Right lung (tissue), 10 donors: ENCODE measurements around the gene SREBF1. TPM values are rescaled to one million over a fixed set of nuclear protein-coding genes. Genes with fewer than 3 reads are reported as not detected.

Experiments
- DNase-seq, 2 donors: peaks; one replicate each; pipeline ENCODE4 v3.0.0-alpha.2; 2013
- long read RNA-seq, 8 donors: transcript quantifications; one replicate each; lab custom pipeline, GENCODE V29; 2026
- polyA plus RNA-seq, 5 donors: library from polyadenylated mRNA; unstranded; fragments of 120-200 nt; gene quantifications; one replicate each; pipeline versions ENCODE4 v1.2.1 to v1.2.3, GENCODE V29; 2013; ENCODE audit warnings: inconsistent platforms in 1 of 5, low replicate concordance in 1 of 5; ENCODE audit not compliant: insufficient read length in 5 of 5, insufficient read depth in 1 of 5

The SREBF1 gene
- 10 to 100 TPM; 26.9 to 59.0 (median 32.6) TPM for polyA plus RNA-seq
- long read RNA-seq, donor 1, full-length matches to known transcripts = 4 of 29 reads
- long read RNA-seq, donor 1, partial matches to known transcripts = 25 of 29 reads
- long read RNA-seq, donor 1, other reads (novel, unspliced or antisense) = 0 of 29 reads
- long read RNA-seq, donor 2, partial matches to known transcripts = 0 of 2 reads
- long read RNA-seq, donor 2, other reads (novel, unspliced or antisense) = 0 of 2 reads
- long read RNA-seq, donor 3 = 0 reads
- long read RNA-seq, donor 4, partial matches to known transcripts = 0 of 1 reads
- long read RNA-seq, donor 4, other reads (novel, unspliced or antisense) = 0 of 1 reads
- long read RNA-seq, donor 5 = 0 reads
- long read RNA-seq, donor 6, full-length matches to known transcripts = 6 of 12 reads
- long read RNA-seq, donor 6, partial matches to known transcripts = 6 of 12 reads
- long read RNA-seq, donor 6, other reads (novel, unspliced or antisense) = 0 of 12 reads
- long read RNA-seq, donor 7, full-length matches to known transcripts = 4 of 9 reads
- long read RNA-seq, donor 7, partial matches to known transcripts = 5 of 9 reads
- long read RNA-seq, donor 7, other reads (novel, unspliced or antisense) = 0 of 9 reads
- long read RNA-seq, donor 8 = 0 reads

DNA sequence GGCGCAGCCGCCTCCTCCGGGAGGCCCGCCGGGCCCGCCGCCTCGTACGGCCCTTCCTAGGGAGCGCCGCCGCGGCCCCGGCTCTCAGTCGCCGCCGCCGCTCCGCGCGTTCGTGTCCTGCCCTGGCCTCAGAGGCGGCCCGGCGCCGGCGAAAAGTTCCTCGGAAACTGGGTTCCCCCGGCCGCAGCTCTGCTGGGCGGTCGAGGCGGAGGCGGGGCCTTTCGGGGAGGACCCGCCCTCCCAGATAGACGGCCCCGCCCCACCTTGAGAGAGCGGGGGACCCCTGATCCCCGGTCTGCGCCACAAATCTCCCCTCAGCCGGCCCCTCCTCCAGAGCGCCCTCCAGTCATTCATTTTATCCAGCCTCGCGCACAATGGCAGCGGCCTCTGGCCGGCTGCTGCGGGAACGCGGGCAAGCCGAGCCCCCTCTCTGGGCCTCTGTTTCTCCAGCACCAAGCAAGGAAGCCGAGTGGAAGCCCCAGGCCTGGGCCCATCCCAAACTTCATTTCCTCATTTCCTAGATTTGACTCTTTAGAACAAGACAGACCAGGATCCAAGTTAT is at the start of gene SREBF1:
Gene SREBF1 (minus strand): TSS at position 169 of the 562 bp plus-strand sequence. CDS start 169 bp downstream, outside the sequence.
- no peak for DNase-seq

DNA sequence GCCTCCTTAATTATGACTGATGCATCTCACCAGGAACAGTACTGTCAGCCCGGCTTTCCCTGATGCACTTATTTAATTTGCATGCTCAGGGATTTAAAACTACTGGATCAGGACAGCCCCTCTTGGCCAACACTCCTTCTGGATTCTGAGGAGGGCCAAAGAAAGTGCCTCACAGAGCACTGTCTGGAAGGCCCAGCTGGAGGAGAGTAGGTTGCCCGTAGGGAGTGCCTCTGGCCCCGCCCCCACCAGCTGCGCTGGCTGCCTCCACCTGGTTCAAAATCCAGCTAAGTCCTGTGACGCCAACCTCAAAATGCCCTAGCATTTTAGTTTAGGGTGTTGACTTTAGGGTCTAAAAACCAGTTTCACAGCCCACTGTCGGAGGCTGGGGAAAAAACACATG is 49.4 kb upstream of the SREBF1 start:
- no peak for DNase-seq

DNA sequence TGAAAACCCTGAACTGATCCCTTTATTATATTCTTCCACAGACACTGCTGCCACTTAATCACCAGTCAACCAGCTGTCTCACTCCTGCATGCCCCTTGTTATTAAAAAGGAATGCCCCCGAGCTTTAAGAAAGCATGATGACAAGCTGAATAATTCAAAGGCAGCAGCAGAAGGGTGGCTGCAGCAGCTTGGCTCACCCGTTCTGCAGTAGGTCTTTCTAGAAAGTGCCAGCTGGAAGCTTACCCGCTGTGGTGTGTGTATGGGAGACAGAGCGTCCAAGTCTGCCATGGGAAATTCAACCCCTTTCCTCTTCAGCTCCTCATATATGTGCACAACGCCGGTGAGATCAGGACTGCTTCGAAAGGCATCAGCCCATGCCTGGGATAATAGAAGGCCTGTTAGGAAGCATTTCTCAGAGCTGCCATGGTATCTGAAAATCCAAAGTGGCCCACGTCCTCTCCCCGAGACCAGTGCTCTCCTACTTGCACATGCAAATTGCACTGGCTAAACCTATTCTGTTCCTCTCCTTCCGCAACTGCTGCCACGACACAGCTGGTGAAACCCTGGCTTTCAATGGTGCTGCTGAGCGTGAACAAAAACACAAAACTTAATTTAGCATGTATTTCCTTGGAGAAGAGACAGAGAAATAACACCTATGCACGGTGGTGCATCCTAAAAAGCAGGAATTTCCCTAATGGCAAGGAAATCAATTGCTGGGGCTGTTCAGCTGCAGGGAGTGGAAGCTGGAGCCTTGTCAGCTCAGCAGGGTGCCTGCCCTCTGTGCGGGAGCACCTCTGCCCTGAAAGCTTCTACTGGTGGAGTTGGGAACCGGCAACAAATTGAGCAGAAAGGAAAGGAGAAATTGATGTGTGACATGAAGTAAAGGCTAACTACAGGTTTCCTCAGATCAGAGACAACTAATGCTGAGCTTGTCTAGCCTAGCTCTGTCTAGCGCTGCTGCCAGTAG is 47.9 kb upstream of the SREBF1 start:
- no peak for DNase-seq

DNA sequence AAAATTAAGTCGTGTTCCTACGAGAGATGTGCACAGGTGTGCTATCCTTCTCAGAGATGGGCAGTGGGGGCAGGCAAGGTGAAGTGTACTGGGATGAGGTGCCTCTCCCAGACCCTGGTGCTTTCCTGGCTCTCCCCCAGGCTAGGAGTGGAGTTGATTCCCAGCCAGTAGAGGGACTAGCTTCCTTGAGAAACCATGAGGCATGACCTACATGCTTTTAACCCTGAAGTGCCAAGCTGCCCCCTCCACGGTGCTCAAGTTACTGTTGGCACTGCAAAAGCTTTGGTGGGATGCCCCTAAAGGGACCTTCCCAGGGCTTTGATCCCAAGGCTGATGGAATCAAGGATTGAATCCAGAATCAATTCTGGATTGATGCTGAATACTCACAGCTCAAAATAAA is 47.0 kb upstream of the SREBF1 start:
- DNase-seq = no peak

DNA sequence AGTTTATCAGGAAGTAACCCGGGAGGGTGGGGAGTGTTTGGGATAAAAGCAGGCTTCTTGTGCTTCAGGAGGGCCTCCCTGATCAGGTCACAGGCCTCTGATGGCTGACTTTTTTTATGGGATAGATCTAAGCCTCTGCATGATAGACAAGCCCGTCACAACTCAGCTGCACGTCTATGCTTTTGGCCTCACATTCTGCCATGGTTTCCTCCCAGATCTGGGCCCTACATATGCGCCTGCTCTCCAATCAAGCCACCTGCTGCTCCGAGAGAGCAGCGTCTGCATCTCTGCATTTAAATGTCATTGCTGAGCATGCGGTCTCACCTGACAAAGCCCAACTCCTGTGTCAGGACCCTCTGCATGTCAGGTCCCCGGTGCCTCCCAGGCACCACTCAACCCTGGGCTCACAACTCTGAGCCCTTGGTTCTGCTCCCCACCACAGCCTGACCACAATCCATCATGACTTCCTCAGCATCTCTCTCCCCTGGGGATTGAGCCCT is 45.3 kb upstream of the SREBF1 start:
- no peak for DNase-seq

DNA sequence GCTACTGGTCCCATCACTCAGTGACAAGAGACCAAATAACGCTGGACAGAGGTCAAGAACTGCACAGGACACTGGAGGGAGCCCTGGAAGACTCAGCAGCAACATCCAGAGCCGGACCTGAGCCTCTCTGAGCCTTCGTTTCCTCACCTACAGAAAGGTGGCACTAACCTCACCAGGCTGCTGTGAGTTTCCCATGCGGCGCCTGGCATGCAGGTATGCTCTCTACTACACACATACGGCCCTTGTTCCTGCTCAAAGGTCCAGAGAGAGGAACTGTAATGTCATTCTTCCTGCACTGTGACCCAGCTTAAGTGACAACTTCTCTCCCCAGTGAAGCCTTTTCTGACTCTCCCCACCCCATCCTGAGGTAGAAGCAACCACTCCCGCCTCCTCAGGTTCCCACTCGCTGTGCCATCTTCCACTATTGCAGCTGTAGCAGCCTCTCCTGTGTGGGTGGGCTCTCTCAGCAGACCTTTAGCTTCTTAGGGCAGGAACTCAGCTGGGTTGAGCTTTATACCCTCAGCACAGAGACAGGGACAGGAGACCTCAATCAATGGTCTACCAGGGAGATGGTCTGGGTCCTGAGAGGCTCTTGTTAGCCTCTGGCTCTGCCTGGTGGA is 43.9 kb upstream of the SREBF1 start:
- no peak for DNase-seq

DNA sequence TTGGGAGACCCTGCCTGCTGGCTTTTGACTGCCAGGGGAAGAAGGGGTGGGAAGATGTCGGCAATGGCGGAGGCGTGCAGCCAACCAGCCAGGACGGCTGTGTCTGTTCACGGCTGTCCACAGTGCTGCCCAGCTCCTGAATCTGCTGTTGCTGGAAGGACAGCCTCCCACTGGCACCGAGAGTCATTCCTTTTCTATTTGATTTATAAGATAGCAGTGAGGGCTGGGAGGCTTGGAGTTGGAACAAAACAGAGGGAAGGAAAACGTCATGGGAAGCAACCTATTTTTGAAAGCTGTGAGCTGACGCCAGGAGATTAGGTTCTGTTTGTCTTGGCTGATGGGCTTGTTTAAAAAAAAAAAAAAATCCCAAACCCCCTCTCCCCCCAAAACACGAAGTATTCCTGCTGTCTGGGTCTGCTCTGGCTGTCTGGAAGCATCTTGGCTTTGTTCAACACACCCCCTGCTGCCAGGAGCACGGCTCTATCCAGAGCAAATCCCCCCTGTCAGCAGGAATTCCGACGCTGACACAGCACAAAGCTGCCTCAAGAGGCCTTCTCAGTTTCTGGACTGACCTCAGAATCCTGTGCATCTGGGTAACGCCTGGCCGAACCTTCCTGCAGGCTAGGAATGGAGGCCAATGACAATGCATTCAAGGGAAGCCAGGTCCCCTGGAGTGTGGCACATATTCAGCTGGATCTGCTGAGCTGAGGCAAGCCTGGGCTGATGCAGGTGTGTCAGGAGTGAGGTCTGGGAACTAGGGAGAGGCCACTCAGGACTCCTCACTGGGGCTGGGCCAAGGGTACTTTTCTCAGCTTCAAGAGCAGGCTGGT is 41.0 kb upstream of the SREBF1 start:
- DNase-seq = peak; percentile 95 to 96

DNA sequence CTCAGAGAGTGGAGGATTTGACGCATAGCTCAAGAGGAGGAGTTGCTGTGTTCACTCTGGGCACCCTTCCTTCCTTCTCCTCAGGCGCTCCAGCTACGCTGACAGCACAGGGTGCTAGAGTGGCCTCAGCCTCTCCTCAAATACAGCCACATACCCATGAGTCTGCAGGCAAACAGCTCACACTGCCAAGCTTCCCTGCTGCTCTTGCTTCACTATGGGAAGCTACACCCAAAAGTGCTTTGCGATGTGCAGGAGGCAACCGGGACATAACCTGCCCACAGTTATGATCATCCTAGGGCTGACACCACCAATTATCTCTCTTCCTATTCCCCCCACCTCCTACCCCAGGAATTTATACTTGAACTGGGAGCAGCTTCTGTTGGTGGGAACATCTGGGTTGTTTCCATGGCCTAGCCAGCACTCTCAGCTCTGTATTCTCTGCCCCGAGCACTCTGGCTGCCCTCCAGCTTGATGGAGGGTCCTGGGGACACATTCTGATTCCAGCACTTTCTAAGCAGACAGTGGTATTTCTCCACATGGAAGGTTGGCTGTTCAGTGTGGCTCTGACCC is 40.3 kb upstream of the SREBF1 start:
- peak in 1 of 2 donors; percentile 93 for DNase-seq

DNA sequence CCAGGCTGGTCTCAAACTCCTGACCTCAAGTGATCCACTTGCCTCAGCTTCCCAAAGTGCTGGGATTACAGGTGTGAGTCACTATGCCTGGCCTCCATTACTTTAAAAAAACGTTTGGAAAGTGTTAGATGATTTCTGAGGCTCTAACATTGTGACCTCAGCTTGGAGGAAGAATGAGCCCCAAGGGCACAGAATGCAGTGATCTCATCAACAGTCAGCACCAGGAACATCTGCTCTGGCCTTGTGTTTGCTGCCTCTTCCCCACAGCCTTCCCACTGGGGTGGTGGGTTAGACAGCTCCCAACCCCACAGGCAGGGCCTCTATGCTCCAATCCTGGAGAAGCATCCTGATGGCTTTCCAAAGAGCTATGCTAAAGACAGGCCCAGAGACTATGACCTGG is 37.7 kb upstream of the SREBF1 start:
- DNase-seq = no peak

DNA sequence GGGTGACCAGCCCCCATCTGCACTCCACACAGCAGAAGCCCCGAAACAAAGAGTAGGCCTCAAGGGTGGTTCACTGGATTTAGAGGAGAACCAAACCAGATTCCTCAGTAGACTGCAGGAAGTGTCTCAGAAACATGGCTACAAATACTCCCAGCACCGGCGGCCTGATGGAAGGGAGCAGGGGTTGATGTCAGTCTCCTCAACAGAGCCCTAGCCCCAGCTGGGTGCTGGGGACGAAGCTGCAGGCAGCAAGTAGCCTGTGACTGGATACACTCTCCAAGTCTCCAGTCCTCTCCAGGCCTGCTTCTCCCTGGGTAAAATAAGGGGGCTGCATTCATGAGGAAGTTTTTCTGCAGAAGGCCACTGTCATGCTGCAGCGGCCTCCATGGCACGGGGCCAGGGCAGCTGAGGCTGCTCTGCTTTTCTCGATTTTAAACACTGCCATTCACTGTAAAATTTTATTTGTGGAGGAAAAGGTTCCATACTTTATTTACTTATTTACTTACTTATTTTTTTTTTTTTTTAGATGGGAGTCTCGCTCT is 36.7 kb upstream of the SREBF1 start:
- DNase-seq = no peak

DNA sequence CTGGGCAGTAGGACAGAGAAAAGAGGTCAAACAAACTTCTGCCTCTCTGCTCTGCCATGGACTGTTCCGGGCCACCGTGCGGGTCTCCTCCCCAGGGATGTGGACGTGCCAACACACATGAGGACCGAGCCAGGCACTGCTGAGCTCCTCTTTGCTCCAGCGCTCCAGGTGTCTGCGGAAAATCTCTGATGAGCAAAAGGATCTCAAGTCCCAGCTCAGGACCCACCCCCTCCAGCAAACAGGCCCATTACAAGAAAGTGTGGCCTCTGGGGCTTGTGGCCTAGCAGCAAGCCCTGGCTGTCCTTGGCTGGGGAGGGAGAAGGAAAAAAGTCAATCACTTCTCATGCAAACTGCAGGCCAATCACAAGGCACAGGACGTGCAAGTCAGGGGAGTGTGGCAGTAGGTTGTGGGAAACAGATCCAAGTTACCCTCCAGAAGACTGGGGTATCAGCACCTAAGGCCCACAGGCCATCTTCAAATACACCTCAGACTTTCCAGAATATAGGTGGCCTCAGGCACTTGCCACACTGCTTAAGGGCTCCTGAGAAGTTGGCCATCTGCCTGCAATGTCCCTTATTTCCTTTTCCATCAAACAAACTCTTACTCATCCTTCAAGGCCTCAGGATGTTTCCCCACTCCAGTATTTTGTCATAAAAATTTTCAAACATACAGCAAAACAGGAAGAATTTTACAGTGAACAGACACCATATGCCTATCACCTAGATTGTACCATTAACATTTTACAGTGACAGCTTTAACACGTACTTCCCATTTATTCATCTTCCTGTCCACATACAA is 36.0 kb upstream of the SREBF1 start:
- no peak for DNase-seq

DNA sequence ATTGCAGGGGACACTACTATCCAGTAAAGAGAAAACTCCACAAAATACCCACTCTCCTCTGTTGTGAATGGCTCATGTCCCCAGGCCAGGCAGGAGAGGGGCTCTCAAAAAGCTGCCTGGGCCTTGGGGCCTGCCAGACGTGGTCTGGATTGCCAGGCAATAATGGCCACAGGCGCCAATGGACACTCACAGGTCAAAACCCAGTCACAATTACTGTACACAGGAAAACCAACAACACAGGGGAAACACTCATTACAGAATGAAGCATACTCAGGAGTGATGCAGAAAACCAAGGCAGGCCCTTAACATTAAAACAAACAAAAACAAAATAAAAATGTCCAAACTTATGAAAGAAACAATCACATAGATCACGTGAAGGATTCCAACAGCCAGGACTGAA is 35.1 kb upstream of the SREBF1 start:
- no peak for DNase-seq

DNA sequence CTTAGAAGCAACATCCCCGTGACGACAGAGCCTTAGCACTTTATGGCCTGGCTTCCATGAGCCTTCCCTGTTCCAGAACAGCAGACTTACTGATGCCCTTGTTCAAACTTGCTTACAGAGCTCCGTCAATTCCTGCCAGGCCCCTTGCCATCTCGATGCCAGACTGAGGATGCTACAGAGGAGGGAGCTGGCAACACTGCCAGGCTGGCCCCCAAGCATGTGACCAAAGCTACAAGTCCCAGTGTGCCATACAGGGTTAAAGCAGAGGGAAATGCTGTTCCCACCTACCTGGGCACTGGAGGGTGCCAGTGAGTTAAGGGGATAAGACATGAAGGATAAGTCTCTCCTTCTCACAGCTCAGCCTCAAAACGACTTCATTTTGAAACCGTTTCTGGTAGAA is 33.5 kb upstream of the SREBF1 start:
- no peak for DNase-seq

DNA sequence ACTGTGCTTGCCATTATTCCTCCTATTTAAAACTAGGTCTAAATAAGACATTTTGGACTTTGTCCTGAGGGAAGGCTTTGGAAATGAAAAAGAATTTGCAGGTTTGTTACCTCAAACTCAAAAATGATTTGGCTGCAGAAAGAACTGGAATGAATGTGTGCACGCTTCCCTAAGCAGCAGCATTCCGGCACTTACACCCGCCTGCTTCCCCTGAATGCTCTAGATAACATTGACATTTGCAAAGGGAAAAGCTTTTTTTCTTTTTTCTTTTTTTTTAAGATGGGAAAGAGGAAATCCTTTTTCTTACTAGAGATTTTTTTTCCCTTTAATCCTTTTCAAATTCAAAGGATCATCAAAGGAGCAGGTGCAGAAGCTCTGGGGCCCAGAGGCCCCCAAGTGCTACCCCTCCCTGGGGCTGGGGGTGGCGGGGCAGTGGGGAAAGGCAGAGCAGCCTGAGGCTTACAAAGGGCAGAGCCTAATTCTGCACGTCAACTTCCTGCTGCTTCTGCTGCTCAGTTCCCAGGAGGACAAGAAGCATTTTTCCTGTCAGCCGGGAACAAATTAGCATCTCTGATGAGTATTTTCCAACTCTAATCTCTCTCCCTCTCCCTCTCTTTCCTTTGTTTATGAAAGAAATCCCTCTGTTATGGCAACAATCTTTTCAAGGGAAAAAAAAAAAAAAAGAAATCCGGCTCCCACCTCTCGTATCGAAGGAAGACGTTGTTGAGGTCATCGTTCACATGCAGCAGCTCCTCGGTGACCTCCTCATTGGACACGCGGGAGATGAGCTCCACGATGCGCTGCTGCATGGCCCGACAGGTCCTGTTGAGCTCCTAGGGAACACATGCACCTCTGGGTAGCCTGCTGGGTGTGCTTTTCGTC is 32.1 kb upstream of the SREBF1 start:
- no peak for DNase-seq

DNA sequence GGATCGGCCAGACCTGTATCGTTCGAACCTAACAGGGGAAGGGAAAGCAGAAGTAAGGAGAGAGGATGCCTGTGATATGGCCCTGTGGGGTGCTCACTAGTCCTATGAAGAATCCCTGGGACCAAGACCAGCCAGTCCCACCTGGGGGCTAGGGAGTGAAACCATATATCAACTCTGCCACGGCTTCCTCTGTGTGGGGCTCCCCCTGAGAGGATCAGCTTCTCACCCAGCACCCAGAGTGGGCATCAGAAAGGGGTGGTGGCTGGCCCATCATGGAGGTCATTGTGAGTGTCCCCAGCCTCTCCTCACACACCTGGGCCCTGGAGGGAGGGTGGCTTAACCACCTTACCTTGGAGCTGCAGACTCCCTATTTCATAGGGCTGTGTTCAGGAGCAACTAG is 30.1 kb upstream of the SREBF1 start:
- DNase-seq = no peak

DNA sequence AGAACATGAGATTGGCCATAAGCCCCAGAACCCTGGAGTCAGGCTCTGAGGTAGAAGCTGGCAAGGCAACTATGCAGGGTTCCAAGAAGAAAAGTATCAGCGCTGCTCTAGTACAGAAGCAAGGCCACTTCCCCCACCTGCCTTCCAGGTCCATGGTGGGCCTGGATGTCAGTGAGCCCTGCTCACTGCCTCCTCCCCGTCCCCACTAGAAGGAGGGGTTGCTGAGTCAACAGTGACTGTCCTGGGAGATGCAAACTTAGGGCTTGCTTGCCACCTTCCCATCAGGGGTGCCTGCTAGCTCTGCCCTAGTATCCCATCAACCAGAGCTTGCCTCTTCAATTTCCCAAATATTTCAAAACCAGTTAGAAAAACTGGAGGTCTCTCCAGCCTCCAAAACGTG is 29.6 kb upstream of the SREBF1 start:
- no peak for DNase-seq

DNA sequence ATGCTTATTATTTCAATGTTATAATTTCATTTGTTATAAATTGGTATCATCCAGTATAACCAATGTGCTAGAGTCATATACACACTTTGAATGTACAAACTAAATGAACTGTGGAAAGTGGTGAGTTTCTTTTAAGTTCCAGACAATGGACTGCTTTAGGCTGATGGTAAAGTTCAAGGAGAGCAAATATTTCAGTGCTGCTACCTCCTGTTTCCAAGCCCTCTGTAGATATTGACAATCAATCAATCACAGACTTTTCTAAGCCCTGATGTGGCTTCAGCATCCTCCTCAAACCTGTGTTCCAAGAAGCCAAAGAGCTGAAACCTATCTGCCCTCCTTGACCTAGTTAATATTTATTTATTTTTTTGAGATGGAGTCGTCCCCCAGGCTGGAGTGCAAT is 28.2 kb upstream of the SREBF1 start:
- DNase-seq = no peak

DNA sequence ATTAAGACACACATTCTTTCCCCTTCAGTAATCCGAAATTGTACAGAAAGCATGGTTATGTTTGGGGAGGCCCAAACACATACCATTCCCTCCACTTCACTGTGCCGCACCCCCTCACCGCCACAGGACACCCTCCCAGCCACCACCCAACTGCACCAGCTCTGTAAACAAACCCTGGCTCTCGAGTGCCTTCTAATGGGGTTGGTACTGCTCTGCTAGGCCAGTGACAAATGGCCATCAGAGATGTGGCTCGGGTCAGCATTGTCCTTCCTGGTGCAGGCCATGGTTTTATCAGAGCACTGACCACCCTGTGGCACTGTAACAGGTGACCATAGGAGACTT is 24.0 kb upstream of the SREBF1 start:
- no peak for DNase-seq
